ENCODE data around the gene DCLK2. TPM values are rescaled to one million over a fixed set of nuclear protein-coding genes. Genes with fewer than 3 reads are reported as not detected.

The DCLK2 gene
- polyA plus RNA-seq, 1 donor from 2014 or later = 134 TPM

DNA sequence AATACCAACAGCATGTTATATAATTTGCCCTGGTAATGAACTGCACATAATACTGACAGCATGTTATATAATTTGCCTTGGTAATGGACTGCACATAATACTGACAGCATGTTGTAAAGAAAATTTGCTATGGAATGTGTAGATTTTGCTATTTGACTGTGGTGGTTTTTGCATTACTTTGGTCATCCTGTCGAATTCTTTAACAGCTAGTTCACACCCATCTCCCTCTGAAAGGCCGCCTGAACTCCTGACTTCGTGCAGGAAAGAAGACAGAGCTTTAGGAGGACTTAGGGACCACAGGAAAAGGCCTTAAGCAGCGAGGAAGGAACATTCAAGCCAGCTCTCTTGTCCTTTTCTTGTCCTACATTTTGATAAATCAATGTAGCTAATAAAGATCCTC is 45.2 kb upstream of the DCLK2 start:
- Histone ChIP-seq H3F3A (ENCODE audit: insufficient read depth, low read length, poor library complexity, severe bottlenecking) (no peaks in the 10 kb centered on the region), H3K27ac (ENCODE audit: low read length) (no peak overlapping the region), H3K27me3 (ENCODE audit: insufficient read depth, low read depth, low read length) (no peaks in the 10 kb centered on the region), H3K4me3 (ENCODE audit: low read length) (no peak overlapping the region), H4K20me1 (ENCODE audit: insufficient read depth) (no peaks in the 10 kb centered on the region), H3K4me2 (ENCODE audit: low read length) (no peak overlapping the region), H3K9me2 (ENCODE audit: insufficient read depth, low read length) (no peaks in the 10 kb centered on the region), H3K9me3 (ENCODE audit: low read length) (peaks cover 5% of the 10 kb centered on the region), H3K36me3 (ENCODE audit: insufficient read depth, low read length) (no peaks in the 10 kb centered on the region), H3K9ac (ENCODE audit: low read length) (no peak overlapping the region), H3K79me2 (replicated peaks; ENCODE audit: insufficient read depth, low read length) (no peaks in the 10 kb centered on the region), H2AFZ (ENCODE audit: low read depth, low read length) (no peak overlapping the region)
- no peak for TF ChIP-seq EZH2 (IDR thresholded peaks at IDR 0.05; ENCODE audit: borderline replicate concordance, insufficient read depth, low read length, poor library complexity, severe bottlenecking)
- no peak for TF ChIP-seq CTCF (IDR thresholded peaks at IDR 0.05; ENCODE audit: poor library complexity, severe bottlenecking)
- no peak for TF ChIP-seq MXI1 (conservative IDR thresholded peaks at IDR 0.05; ENCODE audit: poor library complexity, severe bottlenecking)
- TF ChIP-seq POLR2AphosphoS5 (IDR thresholded peaks at IDR 0.05) = no peak
- no peak for TF ChIP-seq TAF1 (IDR thresholded peaks at IDR 0.05; ENCODE audit: low read depth)
- TF ChIP-seq EP300 (conservative IDR thresholded peaks at IDR 0.05; ENCODE audit: poor library complexity, severe bottlenecking) = no peak

DNA sequence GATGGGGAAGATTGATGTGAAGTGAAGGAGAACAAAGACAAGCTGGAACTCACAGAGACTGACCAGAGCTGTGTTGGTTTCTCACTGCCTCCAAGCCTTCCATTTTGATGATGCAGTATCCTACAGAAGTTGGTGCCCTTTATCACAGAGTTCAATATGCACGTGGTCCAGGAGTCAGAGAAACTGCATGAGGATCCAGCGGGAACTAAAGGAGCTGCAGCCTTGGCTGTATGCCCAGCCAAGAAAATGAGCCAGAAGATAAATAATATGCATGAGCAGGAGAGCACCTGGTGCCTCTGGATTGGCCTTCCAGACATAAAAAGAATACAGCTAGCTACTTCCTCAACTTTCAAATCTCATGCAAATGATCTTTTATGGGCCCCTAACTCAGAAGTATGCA is 44.3 kb upstream of the DCLK2 start:
- Histone ChIP-seq H4K20me1 (ENCODE audit: insufficient read depth) (no peaks in the 10 kb centered on the region), H2AFZ (ENCODE audit: low read depth, low read length) (no peak overlapping the region), H3K36me3 (ENCODE audit: insufficient read depth, low read length) (no peaks in the 10 kb centered on the region), H3F3A (ENCODE audit: insufficient read depth, low read length, poor library complexity, severe bottlenecking) (no peaks in the 10 kb centered on the region), H3K27me3 (ENCODE audit: insufficient read depth, low read depth, low read length) (no peaks in the 10 kb centered on the region), H3K4me2 (ENCODE audit: low read length) (no peak overlapping the region), H3K79me2 (replicated peaks; ENCODE audit: insufficient read depth, low read length) (no peaks in the 10 kb centered on the region), H3K9ac (ENCODE audit: low read length) (no peak overlapping the region), H3K27ac (ENCODE audit: low read length) (no peak overlapping the region), H3K4me3 (ENCODE audit: low read length) (no peak overlapping the region), H3K9me2 (ENCODE audit: insufficient read depth, low read length) (no peaks in the 10 kb centered on the region), H3K9me3 (ENCODE audit: low read length) (peaks cover 5% of the 10 kb centered on the region)
- TF ChIP-seq MXI1 (conservative IDR thresholded peaks at IDR 0.05; ENCODE audit: poor library complexity, severe bottlenecking) (no peak), EP300 (conservative IDR thresholded peaks at IDR 0.05; ENCODE audit: poor library complexity, severe bottlenecking) (no peak), SMC3 (conservative IDR thresholded peaks at IDR 0.05; ENCODE audit: poor library complexity) (no peak), RAD21 (conservative IDR thresholded peaks at IDR 0.05) (no peak), EZH2 (IDR thresholded peaks at IDR 0.05; ENCODE audit: borderline replicate concordance, insufficient read depth, low read length, poor library complexity, severe bottlenecking) (no peak), POLR2AphosphoS5 (IDR thresholded peaks at IDR 0.05) (no peak), CTCF (IDR thresholded peaks at IDR 0.05; ENCODE audit: poor library complexity, severe bottlenecking) (no peak), TAF1 (IDR thresholded peaks at IDR 0.05; ENCODE audit: low read depth) (no peak)
- TF ChIP-seq, protein P1, sequence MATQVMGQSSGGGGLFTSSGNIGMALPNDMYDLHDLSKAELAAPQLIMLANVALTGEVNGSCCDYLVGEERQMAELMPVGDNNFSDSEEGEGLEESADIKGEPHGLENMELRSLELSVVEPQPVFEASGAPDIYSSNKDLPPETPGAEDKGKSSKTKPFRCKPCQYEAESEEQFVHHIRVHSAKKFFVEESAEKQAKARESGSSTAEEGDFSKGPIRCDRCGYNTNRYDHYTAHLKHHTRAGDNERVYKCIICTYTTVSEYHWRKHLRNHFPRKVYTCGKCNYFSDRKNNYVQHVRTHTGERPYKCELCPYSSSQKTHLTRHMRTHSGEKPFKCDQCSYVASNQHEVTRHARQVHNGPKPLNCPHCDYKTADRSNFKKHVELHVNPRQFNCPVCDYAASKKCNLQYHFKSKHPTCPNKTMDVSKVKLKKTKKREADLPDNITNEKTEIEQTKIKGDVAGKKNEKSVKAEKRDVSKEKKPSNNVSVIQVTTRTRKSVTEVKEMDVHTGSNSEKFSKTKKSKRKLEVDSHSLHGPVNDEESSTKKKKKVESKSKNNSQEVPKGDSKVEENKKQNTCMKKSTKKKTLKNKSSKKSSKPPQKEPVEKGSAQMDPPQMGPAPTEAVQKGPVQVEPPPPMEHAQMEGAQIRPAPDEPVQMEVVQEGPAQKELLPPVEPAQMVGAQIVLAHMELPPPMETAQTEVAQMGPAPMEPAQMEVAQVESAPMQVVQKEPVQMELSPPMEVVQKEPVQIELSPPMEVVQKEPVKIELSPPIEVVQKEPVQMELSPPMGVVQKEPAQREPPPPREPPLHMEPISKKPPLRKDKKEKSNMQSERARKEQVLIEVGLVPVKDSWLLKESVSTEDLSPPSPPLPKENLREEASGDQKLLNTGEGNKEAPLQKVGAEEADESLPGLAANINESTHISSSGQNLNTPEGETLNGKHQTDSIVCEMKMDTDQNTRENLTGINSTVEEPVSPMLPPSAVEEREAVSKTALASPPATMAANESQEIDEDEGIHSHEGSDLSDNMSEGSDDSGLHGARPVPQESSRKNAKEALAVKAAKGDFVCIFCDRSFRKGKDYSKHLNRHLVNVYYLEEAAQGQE (IDR thresholded peaks at IDR 0.05; ENCODE audit: borderline replicate concordance) = no peak
